Left lung (tissue), 10 donors: ENCODE measurements around the gene RASSF5. TPM values are rescaled to one million over a fixed set of nuclear protein-coding genes. Genes with fewer than 3 reads are reported as not detected.

Experiments
- ATAC-seq: fragments of 200-7000 bp; cut with Tn5 transposase; one replicate; pipeline ENCODE4 v1.9.1; 2020; ENCODE audit warnings: moderate library complexity
- DNase-seq, 4 donors: peaks; one replicate each; pipeline ENCODE4 v3.0.0-alpha.2; 2013 to 2020
- H3K27ac ChIP-seq, 2 donors: fragments of 200-600 bp; sonication (generic) in 1 of 2; one replicate each; pipeline versions ENCODE4 v1.5.0 to v1.8.0; 2020 to 2021
- H3K27me3 ChIP-seq, 2 donors: fragments of 200-600 bp; sonication (generic) in 1 of 2; one replicate each; pipeline versions ENCODE4 v1.5.0 to v1.8.0; 2020 to 2021
- H3K36me3 ChIP-seq, 2 donors: fragments of 200-600 bp; sonication (generic) in 1 of 2; one replicate each; pipeline versions ENCODE4 v1.5.0 to v1.8.0; 2020 to 2021
- H3K4me1 ChIP-seq, 2 donors: fragments of 200-600 bp; one replicate each; pipeline ENCODE4 v1.8.0; 2021
- H3K4me3 ChIP-seq, 2 donors: fragments of 200-600 bp; sonication (generic) in 1 of 2; one replicate each; pipeline versions ENCODE4 v1.5.0 to v1.8.0; 2020 to 2021; ENCODE audit warnings: mild to moderate bottlenecking in 1 of 2
- H3K9me3 ChIP-seq, 2 donors: fragments of 200-600 bp; sonication (generic) in 1 of 2; one replicate each; pipeline versions ENCODE4 v1.5.0 to v1.8.0; 2020 to 2021
- CTCF ChIP-seq, 2 donors: fragments of 200-600 bp; sonication (generic) in 1 of 2; IDR thresholded peaks; one replicate each; pipeline versions ENCODE4 v1.5.0 to v1.8.0; 2021; ENCODE audit warnings: antibody characterized with exemption in 2 of 2
- intact Hi-C, 2 donors: fragments of 100-400 bp; cut with DNase I; formaldehyde crosslinking; loops; one replicate each; pipeline versions ENCODE4 v1.11.2 to v1.14.2; 2022
- polyA plus RNA-seq, 6 donors: library from polyadenylated mRNA; unstranded; fragments of 120-200 nt; gene quantifications; one replicate each; pipeline ENCODE4 v1.2.1, GENCODE V29; 2013; ENCODE audit not compliant: insufficient read length in 6 of 6
- total RNA-seq, 2 donors: library from RNA; stranded (reverse); fragmentation: NEBNext Ultra II Directional; extraction: Animal tissue kit (Norgen Biotek cat#: 25700); gene quantifications; one replicate each; pipeline ENCODE4 v1.2.1, GENCODE V29; 2021
- donor health status: DM: no; HTN: yes; CAD: no.
- donor health status: DM: no; HTN: no; CAD: no.

Gene RASSF5
- total and polyA plus RNA-seq, 8 donors, result 5.8 to 40.9 (median 11.6) TPM

GRCh38 chr1:206490771-206491405 lies 16.4 kb upstream of the RASSF5 start:
- ATAC-seq (no peak), DNase-seq (no peak)
- no peak for TF ChIP-seq CTCF (IDR thresholded peaks at IDR 0.05)

GRCh38 chr1:206491616-206492015 lies 15.7 kb upstream of the RASSF5 start:
- Histone ChIP-seq H3K9me3 (no peaks in the 10 kb centered on the region), H3K27me3 (no peaks in the 10 kb centered on the region), H3K4me1 (peaks cover 17 to 24% of the 10 kb centered on the region in 2 donors), H3K4me3 (no peak overlapping the region), H3K27ac (no peak overlapping the region), H3K36me3 (peaks cover 0 to 60% of the 10 kb centered on the region in 2 donors)
- intact Hi-C loops, result no loop called here
- DNase-seq (no peak), ATAC-seq (no peak)
- TF ChIP-seq CTCF (IDR thresholded peaks at IDR 0.05), result no peak

More at GRCh38 chr1:206490771-206491405, 16.4 kb upstream of the RASSF5 start:
- H3K9me3 ChIP-seq, result no peaks in the 10 kb centered on the region
- H3K27me3 ChIP-seq, result no peaks in the 10 kb centered on the region
- no peak overlapping the region for H3K4me3 ChIP-seq
- peaks cover 10 to 16% of the 10 kb centered on the region in 2 donors for H3K4me1 ChIP-seq
- intact Hi-C loops, result no loop called here
- peaks cover 0 to 64% of the 10 kb centered on the region in 2 donors for H3K36me3 ChIP-seq
- no peak overlapping the region for H3K27ac ChIP-seq

- Histone ChIP-seq H3K27ac (no peak overlapping the region), H3K9me3 (no peaks in the 10 kb centered on the region), H3K27me3 (no peaks in the 10 kb centered on the region), H3K36me3 (peaks cover 0 to 60% of the 10 kb centered on the region in 2 donors), H3K4me3 (no peak overlapping the region), H3K4me1 (peaks cover 17 to 29% of the 10 kb centered on the region in 2 donors)
- intact Hi-C loops, result no loop called here
- no peak for ATAC-seq
- DNase-seq, result peak in 1 of 4 donors; percentile 69
- no peak for TF ChIP-seq CTCF (IDR thresholded peaks at IDR 0.05)
Measured at GRCh38 chr1:206492589-206492988, 14.7 kb upstream of the RASSF5 start.

GRCh38 chr1:206493279-206493678 lies 14.1 kb upstream of the RASSF5 start:
- peaks cover 0 to 53% of the 10 kb centered on the region in 2 donors for H3K36me3 ChIP-seq
- ATAC-seq, result no peak
- DNase-seq, result no peak
- peaks cover 17 to 28% of the 10 kb centered on the region in 2 donors for H3K4me1 ChIP-seq
- intact Hi-C loops, result no loop called here
- no peak overlapping the region for H3K27ac ChIP-seq
- no peak overlapping the region for H3K4me3 ChIP-seq
- no peaks in the 10 kb centered on the region for H3K9me3 ChIP-seq
- H3K27me3 ChIP-seq, result no peaks in the 10 kb centered on the region
- no peak for TF ChIP-seq CTCF (IDR thresholded peaks at IDR 0.05)

GRCh38 chr1:206495011-206495461 lies 12.3 kb upstream of the RASSF5 start:
- ATAC-seq (peak; percentile 4), DNase-seq (no peak)
- H3K27ac ChIP-seq, result peak overlapping the region in 1 of 2 donors; percentile 2
- H3K4me1 ChIP-seq, result peaks cover 17 to 28% of the 10 kb centered on the region in 2 donors
- H3K27me3 ChIP-seq, result no peaks in the 10 kb centered on the region
- no peak for TF ChIP-seq CTCF (IDR thresholded peaks at IDR 0.05)
- peaks cover 0 to 54% of the 10 kb centered on the region in 2 donors for H3K36me3 ChIP-seq
- intact Hi-C loops, result no loop called here
- H3K4me3 ChIP-seq, result no peak overlapping the region
- H3K9me3 ChIP-seq, result no peaks in the 10 kb centered on the region
